GM13976 (cell line): ENCODE results near the gene MRTFA.
"Not testable (repeated sequence)": the region's sequence is repeated elsewhere in the genome, so short reads cannot be mapped to it uniquely, and the experiment has no call there.

Experiments used
- DNase-seq: peaks from one replicate; pipeline ENCODE4 v3.0.0; 2012; ENCODE audit warnings: low spot score
- in situ Hi-C: fragments of 300-500 bp; cut with MboI; formaldehyde crosslinking; loops from one replicate; pipeline ENCODE4 v1.12.0; 2022; ENCODE audit warnings: low sequenced_read_pairs, mixed read lengths, inconsistent platforms; ENCODE audit not compliant: unreplicated experiment
- TF ChIP-seq, protein P1 (sequence below): IDR thresholded peaks from 2 replicates; pipeline ENCODE4 v1.5.1; 2012; ENCODE audit warnings: borderline replicate concordance, mild to moderate bottlenecking; ENCODE audit not compliant: insufficient read depth; ENCODE audit errors: extremely low read depth, missing control alignments, control extremely low read depth

Gene MRTFA

DNA sequence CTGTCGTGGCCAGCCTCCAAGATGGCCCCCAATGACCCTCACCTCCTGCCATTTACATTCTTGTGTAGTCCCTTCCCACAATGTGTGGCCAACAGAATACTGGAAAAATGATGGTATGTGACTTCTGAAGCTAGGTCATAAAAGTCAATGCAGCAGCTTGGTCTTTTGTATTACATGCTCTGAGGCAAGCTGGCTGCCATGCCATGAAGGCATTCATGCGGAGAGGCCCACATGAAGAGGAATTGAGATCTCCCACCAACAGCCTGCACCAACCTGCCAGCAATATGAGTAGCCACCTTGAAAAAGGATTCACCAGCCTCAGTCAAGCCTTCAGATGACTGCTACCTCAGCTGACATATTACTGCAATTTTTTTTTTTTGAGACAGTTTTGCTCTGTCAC lies 4.6 kb downstream of the MRTFA start:
- TF ChIP-seq, protein P1, sequence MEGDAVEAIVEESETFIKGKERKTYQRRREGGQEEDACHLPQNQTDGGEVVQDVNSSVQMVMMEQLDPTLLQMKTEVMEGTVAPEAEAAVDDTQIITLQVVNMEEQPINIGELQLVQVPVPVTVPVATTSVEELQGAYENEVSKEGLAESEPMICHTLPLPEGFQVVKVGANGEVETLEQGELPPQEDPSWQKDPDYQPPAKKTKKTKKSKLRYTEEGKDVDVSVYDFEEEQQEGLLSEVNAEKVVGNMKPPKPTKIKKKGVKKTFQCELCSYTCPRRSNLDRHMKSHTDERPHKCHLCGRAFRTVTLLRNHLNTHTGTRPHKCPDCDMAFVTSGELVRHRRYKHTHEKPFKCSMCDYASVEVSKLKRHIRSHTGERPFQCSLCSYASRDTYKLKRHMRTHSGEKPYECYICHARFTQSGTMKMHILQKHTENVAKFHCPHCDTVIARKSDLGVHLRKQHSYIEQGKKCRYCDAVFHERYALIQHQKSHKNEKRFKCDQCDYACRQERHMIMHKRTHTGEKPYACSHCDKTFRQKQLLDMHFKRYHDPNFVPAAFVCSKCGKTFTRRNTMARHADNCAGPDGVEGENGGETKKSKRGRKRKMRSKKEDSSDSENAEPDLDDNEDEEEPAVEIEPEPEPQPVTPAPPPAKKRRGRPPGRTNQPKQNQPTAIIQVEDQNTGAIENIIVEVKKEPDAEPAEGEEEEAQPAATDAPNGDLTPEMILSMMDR: no peak

DNA sequence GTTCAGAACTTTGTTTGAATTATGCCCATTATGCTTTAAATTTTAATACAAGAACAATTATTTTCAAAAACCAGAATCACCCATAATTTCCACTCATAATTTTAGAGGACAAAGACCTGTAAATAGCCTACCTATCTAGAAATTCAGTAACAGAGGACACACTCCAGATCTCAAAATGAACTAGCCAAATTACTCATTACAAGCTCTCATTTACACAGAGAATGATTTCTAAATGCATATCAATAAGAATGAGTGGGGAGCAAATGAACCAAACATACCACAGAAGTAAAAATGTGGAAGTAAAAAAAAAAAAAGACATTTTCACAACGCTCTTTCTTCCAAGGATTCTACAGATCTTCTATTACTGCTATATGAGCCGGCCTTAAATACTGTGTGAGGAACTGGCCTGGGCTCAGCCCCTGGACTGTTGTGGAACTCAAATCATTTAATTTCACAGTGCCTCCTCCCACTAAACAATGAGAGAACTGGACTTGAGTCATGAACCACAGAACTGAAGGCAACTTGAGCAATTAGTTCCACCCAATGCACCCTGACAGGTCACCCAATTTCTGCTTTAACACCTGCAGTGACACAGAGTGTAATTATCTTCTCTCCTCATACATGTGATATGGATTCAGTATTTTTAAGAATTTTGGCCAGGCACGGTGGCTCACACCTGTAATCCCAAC lies 8.0 kb downstream of the MRTFA start:
- in situ Hi-C loops: no loop called here
- peak; percentile 47 for DNase-seq
- TF ChIP-seq, protein P1: no peak

More for the DNA sequence above, 4.6 kb downstream of the MRTFA start:
- in situ Hi-C loops: no loop called here
- no peak for DNase-seq

DNA sequence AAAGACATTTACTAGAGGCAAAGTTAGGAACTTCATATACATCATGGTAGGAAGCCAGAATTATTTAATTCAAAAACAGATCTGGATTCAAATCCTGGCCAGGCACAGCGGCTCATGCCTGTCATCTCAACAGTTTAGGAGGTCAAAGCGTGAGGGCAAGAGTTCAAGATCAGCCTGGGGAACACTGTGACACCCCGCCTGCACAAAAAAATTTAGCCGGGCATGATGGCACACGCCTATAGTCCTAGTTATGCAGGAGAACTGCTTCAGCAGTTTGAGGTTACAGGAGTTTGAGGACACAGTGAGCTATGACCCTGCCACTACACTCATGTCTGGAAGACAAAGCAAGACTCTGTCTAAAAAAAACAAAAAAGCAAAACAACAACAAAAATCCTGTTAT lies 8.9 kb downstream of the MRTFA start:
- TF ChIP-seq, protein P1: no peak
- DNase-seq: no peak
- in situ Hi-C loops: no loop called here

DNA sequence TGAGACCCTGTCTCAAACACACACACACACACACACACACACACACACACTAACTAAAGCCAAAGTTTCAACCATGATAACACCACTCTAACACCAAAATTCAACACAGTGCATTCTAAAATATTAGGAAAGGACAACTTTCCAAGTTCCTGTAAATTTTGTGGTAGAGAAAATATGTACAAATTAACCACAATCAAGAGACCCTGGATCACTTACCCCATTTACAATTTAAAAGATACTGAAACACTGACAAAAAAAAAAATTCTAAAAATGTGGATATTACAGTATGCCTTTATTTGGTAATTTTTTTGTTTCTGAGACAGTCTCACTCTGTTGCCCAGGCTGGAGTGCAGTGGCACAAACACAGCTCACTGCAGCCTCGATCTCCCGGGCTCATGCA lies 9.7 kb downstream of the MRTFA start:
- in situ Hi-C loops: no loop called here
- DNase-seq: no peak
- TF ChIP-seq, protein P1: no peak

DNA sequence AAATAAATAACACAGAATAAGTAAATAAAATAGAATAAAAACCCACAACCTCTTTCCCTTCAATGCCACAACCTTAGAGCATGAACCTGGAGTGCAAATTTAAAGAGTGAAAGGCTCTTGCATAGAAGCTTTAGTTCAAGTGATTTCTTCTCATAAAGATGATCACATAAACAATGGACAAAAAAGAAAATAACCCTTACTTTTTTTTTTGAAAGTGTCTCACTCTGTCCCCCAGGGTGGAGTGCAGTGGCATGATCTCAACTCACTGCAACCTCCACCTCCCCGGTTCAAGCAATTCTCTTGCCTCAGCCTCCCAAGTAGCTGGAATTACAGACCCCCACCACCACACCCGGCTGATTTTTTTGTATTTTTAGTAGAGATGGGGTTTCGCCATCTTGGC lies 10.7 kb downstream of the MRTFA start:
- DNase-seq, in situ Hi-C loops: not testable (repeated sequence)

DNA sequence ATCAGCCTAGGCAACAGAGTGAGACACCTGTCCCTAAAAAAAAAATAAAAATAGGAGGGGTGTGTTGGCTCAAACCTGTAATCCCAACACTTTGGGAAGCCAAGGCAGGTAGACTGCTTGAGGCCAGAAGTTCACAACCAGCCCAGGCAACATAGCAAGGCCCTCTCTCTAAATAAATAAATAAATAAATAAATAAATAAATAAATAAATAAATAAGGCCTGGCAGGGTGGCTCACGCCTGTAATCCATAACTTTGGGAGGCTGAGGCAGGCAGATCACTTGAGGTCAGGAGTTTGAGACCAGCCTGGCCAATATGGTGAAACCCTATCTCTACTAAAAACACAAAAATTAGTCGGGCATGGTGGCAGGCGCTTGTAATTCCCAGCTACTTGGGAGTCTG lies 11.2 kb downstream of the MRTFA start:
- in situ Hi-C loops, DNase-seq: not testable (repeated sequence)

GRCh38 chr22:40624770-40625169 lies 11.7 kb downstream of the MRTFA start:
- TF ChIP-seq, protein P1: no peak
- DNase-seq: no peak
- in situ Hi-C loops: no loop called here
